ENCODE measurements around the gene BEND5. TPM values are rescaled to one million over a fixed set of nuclear protein-coding genes. Genes with fewer than 3 reads are reported as not detected.
A peak's percentile ranks its signal among the peaks of the same experiment; 100 is the strongest.

The BEND5 gene
- total RNA-seq, 4 donors from 2014 or later, result 1.5 to 1.9 TPM; not detected in 2

DNA sequence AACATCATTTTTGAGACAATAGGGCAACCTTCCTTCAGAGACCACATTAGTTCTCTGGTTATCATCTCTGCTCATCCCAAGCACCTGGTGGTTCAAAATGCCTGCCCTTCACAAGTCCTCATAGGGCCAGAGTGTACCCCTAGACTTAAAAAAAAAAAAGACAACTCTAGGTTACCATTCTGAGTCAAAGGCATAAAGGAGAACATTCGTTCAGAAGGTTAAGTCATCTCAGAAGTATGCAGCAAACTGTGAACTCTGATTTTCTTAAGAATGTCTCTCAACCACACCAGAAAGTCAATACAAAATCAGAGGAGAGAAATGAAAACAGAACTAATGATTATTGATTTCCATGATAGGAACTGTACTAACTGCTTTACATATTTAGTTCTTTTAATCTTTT lies 9.2 kb upstream of the BEND5 start:
- intact Hi-C loops (cut with DNase I; ENCODE audit: low total_unique reads), result no loop called here
- TF ChIP-seq POLR2A (IDR thresholded peaks at IDR 0.05), result no peak
- TF ChIP-seq, protein P1, sequence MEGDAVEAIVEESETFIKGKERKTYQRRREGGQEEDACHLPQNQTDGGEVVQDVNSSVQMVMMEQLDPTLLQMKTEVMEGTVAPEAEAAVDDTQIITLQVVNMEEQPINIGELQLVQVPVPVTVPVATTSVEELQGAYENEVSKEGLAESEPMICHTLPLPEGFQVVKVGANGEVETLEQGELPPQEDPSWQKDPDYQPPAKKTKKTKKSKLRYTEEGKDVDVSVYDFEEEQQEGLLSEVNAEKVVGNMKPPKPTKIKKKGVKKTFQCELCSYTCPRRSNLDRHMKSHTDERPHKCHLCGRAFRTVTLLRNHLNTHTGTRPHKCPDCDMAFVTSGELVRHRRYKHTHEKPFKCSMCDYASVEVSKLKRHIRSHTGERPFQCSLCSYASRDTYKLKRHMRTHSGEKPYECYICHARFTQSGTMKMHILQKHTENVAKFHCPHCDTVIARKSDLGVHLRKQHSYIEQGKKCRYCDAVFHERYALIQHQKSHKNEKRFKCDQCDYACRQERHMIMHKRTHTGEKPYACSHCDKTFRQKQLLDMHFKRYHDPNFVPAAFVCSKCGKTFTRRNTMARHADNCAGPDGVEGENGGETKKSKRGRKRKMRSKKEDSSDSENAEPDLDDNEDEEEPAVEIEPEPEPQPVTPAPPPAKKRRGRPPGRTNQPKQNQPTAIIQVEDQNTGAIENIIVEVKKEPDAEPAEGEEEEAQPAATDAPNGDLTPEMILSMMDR (IDR thresholded peaks at IDR 0.05), result no peak

DNA sequence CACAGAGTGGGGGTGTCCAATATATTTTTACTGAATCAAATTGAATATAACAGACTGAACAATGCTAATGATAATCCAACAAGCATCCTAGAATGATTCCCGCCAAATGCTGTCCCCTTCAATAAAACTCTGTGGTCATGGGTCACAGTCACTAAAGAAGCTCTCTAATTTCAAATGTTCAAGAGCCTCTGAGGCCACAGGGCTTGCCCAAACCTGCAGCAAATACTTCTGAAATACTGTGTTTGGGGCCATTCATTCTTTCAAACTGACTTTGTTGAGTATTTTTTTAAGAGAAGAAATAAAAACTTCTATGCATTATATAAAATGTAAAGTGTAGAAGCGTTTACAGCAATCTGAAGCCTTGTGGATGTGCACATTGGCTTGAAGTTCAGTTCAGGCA lies 7.6 kb upstream of the BEND5 start:
- TF ChIP-seq POLR2AphosphoS5 (IDR thresholded peaks at IDR 0.05), result no peak
- TF ChIP-seq, protein P1 (IDR thresholded peaks at IDR 0.05), result no peak
- TF ChIP-seq POLR2A (IDR thresholded peaks at IDR 0.05), result no peak
- no peak for TF ChIP-seq EP300 (IDR thresholded peaks at IDR 0.05; ENCODE audit: low read depth)
- no peak for DNase-seq
- in situ Hi-C loops (cut with MboI; ENCODE audit: low pct_ligation_motif_present in 1 of 4, low pct_unique_long_range_greater_than_20kb in 1 of 4, low sequenced_read_pairs in 3 of 4), result no loop called here

More for the DNA sequence above, 9.2 kb upstream of the BEND5 start:
- Histone ChIP-seq H3K4me3 (no peak overlapping the region), H3K9me3 (no peaks in the 10 kb centered on the region), H3K36me3 (no peaks in the 10 kb centered on the region), H3K27ac (no peak overlapping the region), H3K4me1 (no peaks in the 10 kb centered on the region), H3K27me3 (no peaks in the 10 kb centered on the region)
- in situ Hi-C loops (cut with MboI; ENCODE audit: low pct_ligation_motif_present in 1 of 4, low pct_unique_long_range_greater_than_20kb in 1 of 4, low sequenced_read_pairs in 3 of 4), result no loop called here
- 57 to 69% methylated on average over 1 of the region's 1 CpG for WGBS, 2 donors (ENCODE audit: low coverage in 1 of 2)
- DNase-seq, result no peak

DNA sequence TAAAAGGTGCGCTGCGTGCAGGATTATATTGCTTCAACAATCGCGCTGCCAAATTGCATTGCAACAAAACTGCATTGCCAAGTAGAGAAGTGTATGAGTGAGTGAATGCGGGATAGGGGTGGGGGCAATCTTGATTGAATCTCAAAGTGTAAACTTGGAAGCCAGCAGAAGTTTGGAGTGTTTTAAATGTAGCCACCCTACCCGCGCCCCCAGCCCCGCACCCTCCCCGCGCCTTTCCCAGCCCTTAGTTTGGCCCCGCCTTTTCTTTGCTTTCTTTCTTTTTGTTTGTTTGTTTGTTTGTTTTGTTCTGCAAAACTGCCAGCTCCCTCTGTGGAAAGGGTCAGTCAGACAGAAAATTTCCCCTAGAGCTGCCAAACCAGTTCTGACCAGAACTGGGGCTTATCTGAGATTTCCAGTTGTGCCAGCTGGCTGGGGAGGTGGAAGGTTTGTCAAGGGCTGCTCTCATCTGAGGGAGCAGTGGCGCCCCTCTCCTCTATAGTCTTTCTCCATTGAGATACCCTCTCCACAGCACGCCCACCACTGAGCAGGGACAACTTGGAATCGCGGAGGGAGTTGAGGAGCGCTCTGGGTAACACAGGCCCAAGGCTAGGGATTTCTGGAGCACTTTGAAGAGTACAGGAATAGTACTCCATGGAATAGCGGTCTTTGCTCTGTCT lies 666 bp upstream of the BEND5 start:
- Histone ChIP-seq H3K27ac (peak overlapping the region in 3 of 4 donors; percentile 66 to 88 (median 87)), H3K36me3 (no peaks in the 10 kb centered on the region), H3K9me3 (no peaks in the 10 kb centered on the region), H3K4me1 (peaks cover 0 to 34% (median 16%) of the 10 kb centered on the region in 4 donors), H3K27me3 (peaks cover 10% of the 10 kb centered on the region), H3K4me3 (peak overlapping the region; percentile 62 to 82 (median 70))
- in situ Hi-C loops (cut with MboI; ENCODE audit: low pct_ligation_motif_present in 1 of 4, low pct_unique_long_range_greater_than_20kb in 1 of 4, low sequenced_read_pairs in 3 of 4), result no loop called here
- 2 to 15% methylated on average over 7 to 17 of the region's 17 CpGs for WGBS, 2 donors (ENCODE audit: low coverage in 1 of 2)
- intact Hi-C loops (cut with DNase I; ENCODE audit: low total_unique reads), result no loop called here
- DNase-seq, result no peak
- TF ChIP-seq POLR2A (IDR thresholded peaks at IDR 0.05) (no peak), POLR2AphosphoS5 (IDR thresholded peaks at IDR 0.05) (no peak), EP300 (IDR thresholded peaks at IDR 0.05; ENCODE audit: low read depth) (no peak)
- TF ChIP-seq, protein P1 (IDR thresholded peaks at IDR 0.05), result no peak

More for the DNA sequence above, 7.6 kb upstream of the BEND5 start:
- Histone ChIP-seq H3K4me1 (no peaks in the 10 kb centered on the region), H3K9me3 (no peaks in the 10 kb centered on the region), H3K27ac (no peak overlapping the region), H3K27me3 (no peaks in the 10 kb centered on the region), H3K4me3 (no peak overlapping the region), H3K36me3 (no peaks in the 10 kb centered on the region)
- WGBS, 2 donors (ENCODE audit: low coverage in 1 of 2), result 80 to 87% methylated on average over 1 to 2 of the region's 2 CpGs
- intact Hi-C loops (cut with DNase I; ENCODE audit: low total_unique reads), result no loop called here

DNA sequence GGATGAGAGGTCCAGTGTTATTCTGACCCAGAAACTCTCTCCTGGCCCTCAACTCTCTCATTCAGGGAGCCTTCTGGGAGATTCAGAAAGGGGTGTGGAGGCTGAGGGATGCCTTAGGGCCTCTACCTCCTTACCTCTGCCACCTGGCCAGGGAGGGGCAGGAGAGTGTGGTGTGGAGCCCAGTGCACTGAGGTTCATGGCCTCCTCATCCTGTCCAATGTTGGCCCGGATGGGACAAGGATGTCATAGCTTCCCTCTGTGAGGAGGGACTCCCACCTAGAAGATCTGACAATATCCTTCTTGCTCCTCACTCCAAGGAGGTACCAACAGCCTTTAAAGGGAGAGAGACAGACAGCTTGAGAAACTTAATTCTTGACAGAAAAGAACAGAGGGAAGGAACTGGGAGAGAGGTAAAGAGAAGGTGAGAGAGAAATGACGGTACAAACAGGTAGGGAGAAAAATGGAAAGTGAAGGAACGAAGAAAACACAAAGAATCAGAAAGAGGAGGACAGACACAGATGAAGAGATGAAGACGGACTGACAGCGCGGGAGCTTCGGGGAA lies 779 bp downstream of the BEND5 start:
- peak overlapping the region; percentile 62 to 82 (median 70) for H3K4me3 ChIP-seq
- intact Hi-C loops (cut with DNase I; ENCODE audit: low total_unique reads), result no loop called here
- H3K4me1 ChIP-seq, result peaks cover 0 to 41% (median 19%) of the 10 kb centered on the region in 4 donors
- 3 to 14% methylated on average over 6 to 7 of the region's 7 CpGs for whole genome bisulfite sequencing, 2 donors (ENCODE audit: low coverage in 1 of 2)
- no peak for TF ChIP-seq POLR2A (IDR thresholded peaks at IDR 0.05)
- TF ChIP-seq POLR2AphosphoS5 (IDR thresholded peaks at IDR 0.05), result no peak
- TF ChIP-seq EP300 (IDR thresholded peaks at IDR 0.05; ENCODE audit: low read depth), result no peak
- TF ChIP-seq, protein P1 (IDR thresholded peaks at IDR 0.05), result no peak
- in situ Hi-C loops (cut with MboI; ENCODE audit: low pct_ligation_motif_present in 1 of 4, low pct_unique_long_range_greater_than_20kb in 1 of 4, low sequenced_read_pairs in 3 of 4), result no loop called here
- peaks cover 10% of the 10 kb centered on the region for H3K27me3 ChIP-seq
- no peak for DNase-seq
- H3K36me3 ChIP-seq, result no peaks in the 10 kb centered on the region
- H3K27ac ChIP-seq, result peak overlapping the region; percentile 66 to 88 (median 83)
- no peaks in the 10 kb centered on the region for H3K9me3 ChIP-seq

All from transverse colon (tissue), 4 donors.